ENCODE results near the gene SLC9C1.

The SLC9C1 gene

GRCh38 chr3:112111785-112112402 is 182.1 kb downstream of the SLC9C1 start:
- peak; percentile 22 to 32 for DNase-seq (ENCODE audit: low read depth in 2 of 2)

- DNase-seq (ENCODE audit: low read depth in 2 of 2) = no peak
Measured at GRCh38 chr3:112109322-112109721, 184.7 kb downstream of the SLC9C1 start.

DNA sequence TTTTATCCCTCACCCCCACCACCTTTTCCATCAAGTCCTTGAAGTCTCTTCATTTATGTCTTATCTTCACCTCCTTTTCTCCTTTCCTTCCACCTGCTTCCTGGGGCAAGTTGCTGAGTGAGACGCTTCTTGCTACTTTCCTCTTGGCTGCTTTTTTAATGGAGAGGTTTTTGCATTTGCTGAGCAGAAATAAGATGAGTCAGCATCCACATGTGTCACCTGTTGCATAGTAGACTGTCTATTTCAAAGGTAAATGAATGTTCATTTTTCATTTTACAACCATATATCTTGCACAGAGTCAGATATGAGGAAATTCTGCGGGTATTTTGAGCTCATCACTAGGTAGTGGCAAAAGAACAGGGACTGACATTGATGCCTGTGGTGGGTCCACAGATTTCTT is 189.2 kb downstream of the SLC9C1 start:
- DNase-seq (ENCODE audit: low read depth in 2 of 2) = no peak

DNA sequence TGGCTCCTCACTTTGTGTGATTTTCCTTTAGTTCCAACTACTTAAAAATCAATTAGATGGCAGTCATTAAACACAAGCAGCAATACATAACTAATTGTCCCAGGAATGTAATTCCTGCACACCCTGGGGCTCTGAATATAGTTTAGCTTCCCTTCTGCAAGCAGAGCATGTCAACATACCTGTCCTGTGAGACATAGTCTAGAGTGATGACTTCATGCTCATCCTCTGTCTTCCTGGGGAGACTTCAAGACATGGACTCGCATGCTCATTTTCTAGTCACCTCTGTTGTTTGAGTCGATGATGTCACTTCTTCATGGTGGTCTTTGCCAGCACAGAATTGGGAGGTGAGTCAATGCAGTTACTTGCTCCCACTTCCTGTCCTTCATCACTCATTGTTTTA is 192.1 kb downstream of the SLC9C1 start:
- DNase-seq (ENCODE audit: low read depth in 2 of 2) = no peak

DNA sequence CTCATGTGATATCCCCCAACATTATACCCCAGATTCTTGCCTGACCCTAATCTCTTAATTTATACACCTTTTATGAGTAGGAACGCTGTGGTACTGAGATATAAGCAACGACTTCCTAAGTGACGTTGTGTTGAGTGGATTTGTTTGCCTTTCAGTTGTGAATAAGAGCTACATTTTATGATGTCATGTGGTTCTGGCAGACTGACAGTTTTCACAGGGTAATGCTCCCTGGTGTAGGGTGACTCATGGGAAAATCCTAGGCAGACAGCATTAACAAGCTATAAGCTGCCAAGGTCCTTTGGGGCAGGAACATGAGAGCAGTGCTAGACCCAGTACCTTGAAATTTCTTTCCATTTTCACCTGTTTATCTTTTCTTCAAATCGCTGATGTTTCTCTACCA is 196.6 kb downstream of the SLC9C1 start:
- DNase-seq (ENCODE audit: low read depth in 2 of 2) = no peak

GRCh38 chr3:112096176-112096575 is 197.8 kb downstream of the SLC9C1 start:
- no peak for DNase-seq (ENCODE audit: low read depth in 2 of 2)

DNA sequence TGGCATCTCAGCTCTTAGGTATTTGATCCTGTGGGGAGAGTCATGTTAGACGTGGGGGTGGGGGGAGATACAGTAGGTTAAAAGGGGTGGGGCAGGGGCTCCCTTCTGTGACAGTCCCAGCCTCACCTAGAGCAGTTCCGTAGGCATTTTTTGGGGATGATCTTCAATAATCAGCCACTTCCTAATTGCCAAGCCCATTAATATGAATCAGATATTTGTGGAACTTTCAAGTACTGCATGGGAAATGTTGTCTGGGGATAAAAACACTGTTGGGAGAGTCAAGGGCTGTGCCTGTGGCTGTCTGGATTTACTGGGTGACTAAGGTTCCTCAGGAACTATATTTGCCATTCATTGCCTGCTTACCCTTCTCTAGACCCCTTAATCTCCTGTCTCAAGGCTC is 198.3 kb downstream of the SLC9C1 start:
- DNase-seq (ENCODE audit: low read depth in 2 of 2) = no peak

- DNase-seq (ENCODE audit: low read depth in 2 of 2) = no peak
Measured at GRCh38 chr3:112093180-112093522, 200.9 kb downstream of the SLC9C1 start.

GRCh38 chr3:112092496-112093179 is 201.4 kb downstream of the SLC9C1 start:
- DNase-seq (ENCODE audit: low read depth in 2 of 2) = no peak

- no peak for DNase-seq (ENCODE audit: low read depth in 2 of 2)
Measured at GRCh38 chr3:112090887-112091586, 203.0 kb downstream of the SLC9C1 start.
